Gastrocnemius medialis (tissue), 4 donors: ENCODE data around the gene CNTN4.

Experiments used
- CTCF ChIP-seq, 5 experiments: fragments of 450-650 bp in 3 of 5; fragments of 200-600 bp in 2 of 5; sonication (generic) in 2 of 5; IDR thresholded peaks in 4 of 5; conservative IDR thresholded peaks in 1 of 5; 1 replicate in 4 of 5; 2 replicates in 1 of 5; pipeline ENCODE4 v1.5.1; 2016 to 2019; ENCODE audit warnings: antibody characterized with exemption in 5 of 5, mild to moderate bottlenecking in 3 of 5, moderate library complexity in 3 of 5
- POLR2A ChIP-seq, 2 donors: fragments of 450-650 bp; IDR thresholded peaks; one replicate each; pipeline ENCODE4 v1.6.1; 2017; ENCODE audit warnings: antibody characterized with exemption in 2 of 2, mild to moderate bottlenecking in 2 of 2, moderate library complexity in 2 of 2

DNA sequence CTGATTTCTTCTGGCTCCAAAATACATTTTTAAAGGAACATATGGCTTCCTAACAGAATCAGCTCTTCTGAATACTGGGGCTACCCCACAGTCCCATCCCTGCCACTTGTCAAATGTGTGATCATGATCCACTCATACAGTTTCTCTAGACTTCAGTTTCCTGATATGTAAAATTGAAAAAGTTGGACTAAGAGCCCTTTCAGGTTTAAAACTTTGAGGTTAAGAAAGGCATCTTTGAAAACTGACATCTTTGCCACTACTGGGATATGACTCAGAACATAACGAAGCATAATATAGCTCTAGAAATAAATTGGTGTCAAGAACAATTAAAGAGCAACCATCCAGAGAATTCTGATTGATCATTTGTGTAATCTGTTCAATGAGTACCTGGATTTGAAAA, 763.3 kb downstream of the CNTN4 start:
- TF ChIP-seq CTCF (IDR thresholded peaks at IDR 0.05 in 4 of 5, conservative IDR thresholded peaks at IDR 0.05 in 1 of 5): no peak
- TF ChIP-seq POLR2A (IDR thresholded peaks at IDR 0.05): no peak
